ELF-1 (cell line): ENCODE measurements around the gene TTC9C.
A peak's percentile ranks its signal among the peaks of the same experiment; 100 is the strongest.
"Not testable (repeated sequence)": the region's sequence is repeated elsewhere in the genome, so short reads cannot be mapped to it uniquely, and the experiment has no call there.

Experiments
- DNase-seq: peaks from one replicate; pipeline ENCODE4 v3.0.0-alpha.2; 2016; ENCODE audit warnings: low read depth, low spot score

Gene TTC9C

GRCh38 chr11:62728171-62728988, at the start of gene TTC9C:
Gene TTC9C, plus strand, starts transcription at chr11:62728486. Its CDS starts 363 bp downstream, at chr11:62728849.
- DNase-seq, result peak; percentile 91

- DNase-seq, result peak; percentile 89
Observed at GRCh38 chr11:62678770-62679696, 49.3 kb upstream of the TTC9C start, which contains the start of gene UBXN1. Gene UBXN1, minus strand, starts transcription at chr11:62679073. Its CDS starts 150 bp downstream, at chr11:62678923.

- peak; percentile 57 for DNase-seq
Observed at GRCh38 chr11:62680825-62681240, 47.5 kb upstream of the TTC9C start.

- no peak for DNase-seq
Observed at GRCh38 chr11:62682518-62682917, 45.8 kb upstream of the TTC9C start.

GRCh38 chr11:62687508-62688396, 40.5 kb upstream of the TTC9C start:
- DNase-seq, result peak; percentile 50

- DNase-seq, result no peak
Observed at GRCh38 chr11:62688491-62688890, 39.8 kb upstream of the TTC9C start.

GRCh38 chr11:62689421-62690183, 38.7 kb upstream of the TTC9C start, which contains the start of gene LRRN4CL:
Gene LRRN4CL, minus strand, starts transcription at chr11:62689530. Its CDS starts 1,022 bp downstream, at chr11:62688508.
- no peak for DNase-seq

GRCh38 chr11:62693624-62694023, 34.7 kb upstream of the TTC9C start:
- not testable (repeated sequence) for DNase-seq

GRCh38 chr11:62694455-62695167, 33.7 kb upstream of the TTC9C start:
- DNase-seq, result peak; percentile 84

- no peak for DNase-seq
Observed at GRCh38 chr11:62702246-62702645, 26.0 kb upstream of the TTC9C start.

GRCh38 chr11:62703921-62704320, 24.4 kb upstream of the TTC9C start:
- DNase-seq, result not testable (repeated sequence)

- DNase-seq, result no peak
Observed at GRCh38 chr11:62705413-62705812, 22.9 kb upstream of the TTC9C start.

GRCh38 chr11:62705880-62706849, 22.1 kb upstream of the TTC9C start:
- peak; percentile 95 for DNase-seq

- DNase-seq, result no peak
Observed at GRCh38 chr11:62706850-62707247, 21.4 kb upstream of the TTC9C start.

- peak; percentile 94 for DNase-seq
Observed at GRCh38 chr11:62707277-62707861, 20.9 kb upstream of the TTC9C start, which contains the start of the genes BSCL2 and GNG3. Gene BSCL2, minus strand, starts transcription at chr11:62707424. Its CDS starts 229 bp downstream, at chr11:62707195. Gene GNG3, plus strand, starts transcription at chr11:62707676. Its CDS starts 620 bp downstream, at chr11:62708296.

GRCh38 chr11:62708392-62708791, 19.9 kb upstream of the TTC9C start:
- no peak for DNase-seq

- DNase-seq, result no peak
Observed at GRCh38 chr11:62708793-62709192, 19.5 kb upstream of the TTC9C start.
